BJ (cell line): ENCODE measurements around the gene BMF. TPM values are rescaled to one million over a fixed set of nuclear protein-coding genes. Genes with fewer than 3 reads are reported as not detected.

ENCODE experiments used
- CTCF ChIA-PET: fragments of 350-600 bp; formaldehyde crosslinking; extraction: SDS; loops from one replicate; lab custom pipeline; 2021; ENCODE audit warnings: antibody characterized with exemption, inconsistent platforms; lab: Yijun Ruan, JAX
- POLR2A ChIA-PET: fragments of 300-600 bp; sonication (Branson Sonifier 250); formaldehyde crosslinking; extraction: SDS; loops from one replicate; lab custom pipeline; 2021; ENCODE audit warnings: antibody characterized with exemption; lab: Charles Lee
- DNase-seq: peaks from one replicate; pipeline ENCODE4 v3.0.0-alpha.2; 2011; ENCODE audit warnings: low read depth
- H3K27me3 ChIP-seq: 2 replicates; pipeline ENCODE4 v1.6.0; 2011; ENCODE audit warnings: low read length; ENCODE audit not compliant: control insufficient read depth, insufficient read depth
- H3K36me3 ChIP-seq: 2 replicates; pipeline ENCODE4 v1.5.1; 2011; ENCODE audit warnings: low read length; ENCODE audit not compliant: control insufficient read depth, insufficient read depth
- H3K4me3 ChIP-seq: 2 replicates; pipeline ENCODE4 v1.5.1; 2011; ENCODE audit warnings: low read depth, mild to moderate bottlenecking, control low read depth, low read length
- polyA plus RNA-seq: library from polyadenylated mRNA; depleted of rRNA; stranded (reverse); fragments of >200 nt; gene quantifications from 2 replicates; pipeline ENCODE4 v1.2.3, GENCODE V29; 2011
- TF ChIP-seq, protein P1 (sequence below): IDR thresholded peaks from 2 replicates; pipeline ENCODE4 v1.5.1; 2011; ENCODE audit warnings: low read depth, mild to moderate bottlenecking, control low read depth, inconsistent platforms, low read length, moderate library complexity; ENCODE audit not compliant: insufficient read depth

BMF gene
- polyA plus RNA-seq, 1 experiment: 8.3 TPM

DNA sequence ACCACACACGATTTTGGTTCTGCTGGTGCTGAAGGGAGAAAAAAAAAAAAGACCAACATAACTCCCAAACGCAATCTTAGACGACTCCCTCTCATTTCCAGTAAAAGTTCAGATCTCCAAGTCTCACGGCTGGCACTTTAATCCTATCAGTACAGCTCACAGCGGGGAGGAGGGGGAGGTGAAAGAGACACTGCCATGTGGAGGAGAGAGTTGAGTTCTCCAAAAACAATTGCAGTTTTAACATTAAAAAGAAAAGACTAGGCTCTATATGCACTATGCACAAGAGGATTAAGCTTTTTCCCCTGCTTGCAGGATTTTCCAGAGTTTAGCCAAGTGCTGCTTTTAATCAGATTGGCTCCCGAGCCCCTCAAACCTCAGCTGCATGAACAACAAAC lies 16.8 kb downstream of the BMF start:
- ChIA-PET CTCF (interaction anchor here (0.9 to 7.8 kb wide), 7 partner anchors 10 to 183 kb away, joined by 3 to 52 read pairs (median 4); no protein-coding TSS in a partner anchor), POLR2A (no interaction called here)
- TF ChIP-seq, protein P1, sequence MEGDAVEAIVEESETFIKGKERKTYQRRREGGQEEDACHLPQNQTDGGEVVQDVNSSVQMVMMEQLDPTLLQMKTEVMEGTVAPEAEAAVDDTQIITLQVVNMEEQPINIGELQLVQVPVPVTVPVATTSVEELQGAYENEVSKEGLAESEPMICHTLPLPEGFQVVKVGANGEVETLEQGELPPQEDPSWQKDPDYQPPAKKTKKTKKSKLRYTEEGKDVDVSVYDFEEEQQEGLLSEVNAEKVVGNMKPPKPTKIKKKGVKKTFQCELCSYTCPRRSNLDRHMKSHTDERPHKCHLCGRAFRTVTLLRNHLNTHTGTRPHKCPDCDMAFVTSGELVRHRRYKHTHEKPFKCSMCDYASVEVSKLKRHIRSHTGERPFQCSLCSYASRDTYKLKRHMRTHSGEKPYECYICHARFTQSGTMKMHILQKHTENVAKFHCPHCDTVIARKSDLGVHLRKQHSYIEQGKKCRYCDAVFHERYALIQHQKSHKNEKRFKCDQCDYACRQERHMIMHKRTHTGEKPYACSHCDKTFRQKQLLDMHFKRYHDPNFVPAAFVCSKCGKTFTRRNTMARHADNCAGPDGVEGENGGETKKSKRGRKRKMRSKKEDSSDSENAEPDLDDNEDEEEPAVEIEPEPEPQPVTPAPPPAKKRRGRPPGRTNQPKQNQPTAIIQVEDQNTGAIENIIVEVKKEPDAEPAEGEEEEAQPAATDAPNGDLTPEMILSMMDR: no peak
- H3K36me3 ChIP-seq: peaks cover 9% of the 10 kb centered on the region
- H3K27me3 ChIP-seq: no peaks in the 10 kb centered on the region
- DNase-seq: no peak
- no peak overlapping the region for H3K4me3 ChIP-seq

DNA sequence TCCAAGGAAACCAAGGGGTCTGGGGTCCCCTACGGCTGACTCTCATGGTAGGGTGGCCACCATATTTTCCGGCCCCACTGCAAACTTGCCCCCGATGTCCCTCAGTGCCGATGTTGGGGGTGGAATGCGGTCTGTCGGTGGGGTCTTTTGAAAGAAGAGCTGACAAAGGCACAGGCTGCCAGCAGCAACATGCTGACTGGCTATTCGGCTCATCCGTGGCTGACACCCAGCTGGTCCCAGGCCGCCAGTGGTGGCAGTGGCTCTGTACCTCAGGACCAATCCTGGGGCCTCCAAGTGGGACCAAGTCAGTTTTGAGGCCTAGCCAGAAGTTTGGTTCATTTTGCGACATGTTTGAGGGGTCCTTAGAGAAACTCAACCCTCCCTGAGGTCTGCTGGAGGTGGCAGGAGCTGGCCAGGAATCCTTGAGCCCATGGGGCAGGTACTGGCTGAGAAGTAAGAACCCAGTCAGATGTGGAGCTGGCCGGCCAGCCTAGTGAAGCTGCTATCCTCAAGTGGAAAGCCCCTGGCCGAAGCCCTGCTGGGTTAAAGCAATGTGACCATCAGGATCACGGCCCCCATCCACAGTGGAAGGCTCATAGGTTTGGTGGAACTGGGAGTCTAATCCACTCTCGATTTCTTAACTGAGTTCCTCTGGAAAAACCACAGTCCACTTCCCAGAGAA lies 17.8 kb downstream of the BMF start:
- TF ChIP-seq, protein P1: no peak
- no peak for DNase-seq
- Histone ChIP-seq H3K36me3 (peaks cover 9% of the 10 kb centered on the region), H3K27me3 (no peaks in the 10 kb centered on the region), H3K4me3 (no peak overlapping the region)
- CTCF ChIA-PET: interaction anchor here (0.9 to 7.8 kb wide), 3 partner anchors 13 to 45 kb away, joined by 3 to 52 read pairs (median 10); no protein-coding TSS in a partner anchor
- POLR2A ChIA-PET: no interaction called here

GRCh38 chr15:40088929-40089755 lies 19.5 kb downstream of the BMF start:
- DNase-seq: no peak
- Histone ChIP-seq H3K27me3 (no peaks in the 10 kb centered on the region), H3K36me3 (peaks cover 5% of the 10 kb centered on the region), H3K4me3 (no peak overlapping the region)
- TF ChIP-seq, protein P1: no peak
- ChIA-PET CTCF (interaction anchor here (1.2 to 7.8 kb wide), 5 partner anchors 8 to 44 kb away, joined by 3 to 52 read pairs (median 4); no protein-coding TSS in a partner anchor), POLR2A (no interaction called here)

- POLR2A ChIA-PET: interaction anchor here (0.6 kb wide), 2 partner anchors 11 to 1552 kb away, joined by 3 to 11 read pairs; no protein-coding TSS in a partner anchor
Measured at GRCh38 chr15:40087991-40088928, 20.4 kb downstream of the BMF start.

More at GRCh38 chr15:40087991-40088928, 20.4 kb downstream of the BMF start:
- CTCF ChIA-PET: interaction anchor here (0.6 to 7.8 kb wide), 5 partner anchors 9 to 43 kb away, joined by 3 to 52 read pairs (median 3); no protein-coding TSS in a partner anchor
- Histone ChIP-seq H3K36me3 (peaks cover 5% of the 10 kb centered on the region), H3K4me3 (no peak overlapping the region), H3K27me3 (no peaks in the 10 kb centered on the region)
- DNase-seq: no peak
- TF ChIP-seq, protein P1: no peak
